ENCODE measurements around the gene PAM.
"Not testable (repeated sequence)": the region's sequence is repeated elsewhere in the genome, so short reads cannot be mapped to it uniquely, and the experiment has no call there.

PAM gene

GRCh38 chr5:102902647-102903046, 147.5 kb downstream of the PAM start:
- no peak for DNase-seq (ENCODE audit: low read depth)

GRCh38 chr5:102903074-102903871, 148.2 kb downstream of the PAM start:
- DNase-seq (ENCODE audit: low read depth) = no peak

GRCh38 chr5:102905056-102905455, 150.0 kb downstream of the PAM start:
- DNase-seq (ENCODE audit: low read depth) = no peak

GRCh38 chr5:102907099-102907498, 152.0 kb downstream of the PAM start:
- not testable (repeated sequence) for DNase-seq (ENCODE audit: low read depth)

GRCh38 chr5:102910240-102911226, 155.4 kb downstream of the PAM start:
- peak; percentile 73 for DNase-seq (ENCODE audit: low read depth)

- DNase-seq (ENCODE audit: low read depth) = peak; percentile 73
These were observed 156.9 kb downstream of the PAM start for GRCh38 chr5:102911973-102912372.

GRCh38 chr5:102916109-102916508, 161.0 kb downstream of the PAM start:
- DNase-seq (ENCODE audit: low read depth) = no peak

- no peak for DNase-seq (ENCODE audit: low read depth)
These were observed 164.0 kb downstream of the PAM start for GRCh38 chr5:102918986-102919610.

- no peak for DNase-seq (ENCODE audit: low read depth)
These were observed 165.7 kb downstream of the PAM start for GRCh38 chr5:102920762-102921161.

- DNase-seq (ENCODE audit: low read depth) = no peak
These were observed 166.4 kb downstream of the PAM start for GRCh38 chr5:102921341-102922044.

- DNase-seq (ENCODE audit: low read depth) = no peak
These were observed 167.1 kb downstream of the PAM start for GRCh38 chr5:102922111-102922720.

- DNase-seq (ENCODE audit: low read depth) = no peak
These were observed 167.8 kb downstream of the PAM start for GRCh38 chr5:102922799-102923477.

GRCh38 chr5:102924963-102925362, 169.9 kb downstream of the PAM start:
- DNase-seq (ENCODE audit: low read depth) = no peak

- no peak for DNase-seq (ENCODE audit: low read depth)
These were observed 171.9 kb downstream of the PAM start for GRCh38 chr5:102927007-102927406.

- DNase-seq (ENCODE audit: low read depth) = no peak
These were observed 175.1 kb downstream of the PAM start for GRCh38 chr5:102930244-102930643.

- no peak for DNase-seq (ENCODE audit: low read depth)
These were observed 176.1 kb downstream of the PAM start for GRCh38 chr5:102931085-102931725.

GRCh38 chr5:102932781-102933180, 177.7 kb downstream of the PAM start:
- no peak for DNase-seq (ENCODE audit: low read depth)

GRCh38 chr5:102933316-102933715, 178.2 kb downstream of the PAM start:
- no peak for DNase-seq (ENCODE audit: low read depth)

GRCh38 chr5:102933721-102934459, 178.8 kb downstream of the PAM start:
- no peak for DNase-seq (ENCODE audit: low read depth)

- DNase-seq (ENCODE audit: low read depth) = no peak
These were observed 182.8 kb downstream of the PAM start for GRCh38 chr5:102937894-102938293.
